Gastroesophageal sphincter (tissue), 3 donors: Measurements from ENCODE around the gene TBCE.

ENCODE experiments used
- CTCF ChIP-seq, 4 experiments: fragments of 200-600 bp in 2 of 4; fragments of 450-650 bp in 2 of 4; sonication (generic) in 1 of 4; IDR thresholded peaks; one replicate each; pipeline ENCODE4 v1.5.1; 2017 to 2019; ENCODE audit warnings: antibody characterized with exemption in 4 of 4, mild to moderate bottlenecking in 2 of 4, moderate library complexity in 2 of 4
- POLR2A ChIP-seq, 2 donors: fragments of 450-650 bp; IDR thresholded peaks; one replicate each; pipeline ENCODE4 v1.6.1; 2017; ENCODE audit warnings: antibody characterized with exemption in 2 of 2, mild to moderate bottlenecking in 2 of 2, moderate library complexity in 1 of 2
- POLR2AphosphoS5 ChIP-seq: sonication (generic); formaldehyde crosslinking; IDR thresholded peaks from one replicate; pipeline ENCODE4 v1.6.1; 2017; ENCODE audit warnings: antibody characterized with exemption

GRCh38 chr1:235341334-235341733 lies 25.9 kb upstream of the TBCE start:
- TF ChIP-seq CTCF (IDR thresholded peaks at IDR 0.05) (no peak), POLR2AphosphoS5 (no peak), POLR2A (IDR thresholded peaks at IDR 0.05) (no peak)
